ENCODE measurements around the gene DMRTB1.

DNA sequence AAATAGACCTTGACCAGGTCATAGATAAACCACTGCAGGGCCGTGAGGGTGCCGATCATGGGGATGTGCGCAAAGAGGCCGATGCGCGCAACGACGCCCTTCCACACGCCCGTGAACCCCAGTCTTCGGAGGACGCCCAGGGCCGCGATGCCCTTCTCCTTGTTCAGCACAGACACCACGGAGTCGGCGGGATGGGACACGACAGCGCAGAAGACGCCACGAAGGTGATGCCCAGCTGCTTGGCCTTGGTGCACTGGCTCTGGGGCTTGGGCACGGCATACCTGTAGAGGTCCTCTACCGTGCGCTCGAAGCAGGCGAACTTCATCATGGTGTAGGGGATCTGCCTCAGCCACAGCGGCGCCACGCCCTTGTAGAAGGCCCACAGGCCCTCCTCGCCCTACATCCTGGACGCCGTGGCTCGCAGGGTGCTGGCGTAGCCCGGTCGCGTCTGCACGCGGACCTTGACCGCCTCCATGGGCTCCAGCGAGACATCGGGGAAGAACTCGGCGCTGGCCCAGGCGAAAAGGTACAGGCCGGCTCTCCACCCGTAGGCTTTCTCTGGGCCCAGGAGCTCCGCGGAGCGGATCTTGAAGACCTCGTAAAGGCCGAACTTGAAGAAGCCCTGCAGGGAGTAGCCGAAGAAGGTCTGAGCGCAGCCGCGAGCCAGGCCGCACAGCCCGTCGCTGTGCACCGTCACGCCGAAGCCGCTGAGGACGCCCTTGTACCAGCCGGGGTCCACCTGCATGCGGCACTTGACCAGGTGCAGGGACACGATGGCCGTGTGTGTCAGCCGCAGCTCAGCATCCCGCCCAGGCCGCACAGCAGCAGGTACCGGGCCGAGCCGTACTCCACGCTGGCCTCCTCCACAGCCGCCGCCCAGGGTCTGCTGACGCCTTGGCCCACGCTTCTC is 20.5 kb upstream of the DMRTB1 start:
- TF ChIP-seq EZH2 (IDR thresholded peaks at IDR 0.05; ENCODE audit: borderline replicate concordance, insufficient read depth, low read length, poor library complexity, severe bottlenecking), result no peak
- TF ChIP-seq, protein P1, sequence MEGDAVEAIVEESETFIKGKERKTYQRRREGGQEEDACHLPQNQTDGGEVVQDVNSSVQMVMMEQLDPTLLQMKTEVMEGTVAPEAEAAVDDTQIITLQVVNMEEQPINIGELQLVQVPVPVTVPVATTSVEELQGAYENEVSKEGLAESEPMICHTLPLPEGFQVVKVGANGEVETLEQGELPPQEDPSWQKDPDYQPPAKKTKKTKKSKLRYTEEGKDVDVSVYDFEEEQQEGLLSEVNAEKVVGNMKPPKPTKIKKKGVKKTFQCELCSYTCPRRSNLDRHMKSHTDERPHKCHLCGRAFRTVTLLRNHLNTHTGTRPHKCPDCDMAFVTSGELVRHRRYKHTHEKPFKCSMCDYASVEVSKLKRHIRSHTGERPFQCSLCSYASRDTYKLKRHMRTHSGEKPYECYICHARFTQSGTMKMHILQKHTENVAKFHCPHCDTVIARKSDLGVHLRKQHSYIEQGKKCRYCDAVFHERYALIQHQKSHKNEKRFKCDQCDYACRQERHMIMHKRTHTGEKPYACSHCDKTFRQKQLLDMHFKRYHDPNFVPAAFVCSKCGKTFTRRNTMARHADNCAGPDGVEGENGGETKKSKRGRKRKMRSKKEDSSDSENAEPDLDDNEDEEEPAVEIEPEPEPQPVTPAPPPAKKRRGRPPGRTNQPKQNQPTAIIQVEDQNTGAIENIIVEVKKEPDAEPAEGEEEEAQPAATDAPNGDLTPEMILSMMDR (IDR thresholded peaks at IDR 0.05; ENCODE audit: poor library complexity, severe bottlenecking), result no peak
- no peak for TF ChIP-seq EP300 (conservative IDR thresholded peaks at IDR 0.05; ENCODE audit: poor library complexity, severe bottlenecking)
